Cardiac muscle cell (in vitro differentiated cells and primary cell): ENCODE measurements around the gene ZBTB40. TPM values are rescaled to one million over a fixed set of nuclear protein-coding genes. Genes with fewer than 3 reads are reported as not detected.

Source experiments
- DNase-seq, 2 donors: peaks; one replicate each; pipeline versions ENCODE4 v3.0.0 to v3.0.0-alpha.2; 2010 to 2017; ENCODE audit warnings: low read depth in 1 of 2, low spot score in 1 of 2
- H3K27ac ChIP-seq: fragments of 200-600 bp; sonication (generic); 2 replicates; pipeline ENCODE4 v1.5.1; 2016
- H3K27me3 ChIP-seq: fragments of 200-600 bp; sonication (generic); 2 replicates; pipeline ENCODE4 v1.6.0; 2016; ENCODE audit warnings: control low read depth
- H3K36me3 ChIP-seq: fragments of 200-600 bp; sonication (generic); 2 replicates; pipeline ENCODE4 v1.5.1; 2016; ENCODE audit warnings: control low read depth
- H3K4me1 ChIP-seq: fragments of 200-600 bp; sonication (generic); 2 replicates; pipeline ENCODE4 v1.8.1; 2017; ENCODE audit warnings: low read depth, mild to moderate bottlenecking, mixed run types
- H3K4me3 ChIP-seq: fragments of 200-600 bp; sonication (generic); 2 replicates; pipeline ENCODE4 v1.5.1; 2016; ENCODE audit warnings: mild to moderate bottlenecking
- H3K9me3 ChIP-seq: fragments of 200-600 bp; sonication (generic); 2 replicates; pipeline ENCODE4 v1.5.1; 2017; ENCODE audit warnings: low read depth, mild to moderate bottlenecking, control low read depth
- polyA plus RNA-seq: library from polyadenylated mRNA; unstranded; fragments of >200 nt; fragmentation: Nextera tagmentation; extraction: Ambion mirVana; gene quantifications from 2 replicates; pipeline ENCODE4 v1.2.1, GENCODE V29; 2016
- total RNA-seq: library from RNA; depleted of rRNA; stranded (reverse); fragments of >200 nt; gene quantifications from 2 replicates; pipeline ENCODE4 v1.2.3, GENCODE V29; 2016
- TF ChIP-seq, protein P1 (sequence below): IDR thresholded peaks from 2 replicates; pipeline ENCODE4 v1.5.1; 2012; ENCODE audit warnings: low read depth, mild to moderate bottlenecking, low read length

Gene ZBTB40
- total and polyA plus RNA-seq, 2 experiments from 2014 or later: 8.3 to 18.1 TPM

DNA sequence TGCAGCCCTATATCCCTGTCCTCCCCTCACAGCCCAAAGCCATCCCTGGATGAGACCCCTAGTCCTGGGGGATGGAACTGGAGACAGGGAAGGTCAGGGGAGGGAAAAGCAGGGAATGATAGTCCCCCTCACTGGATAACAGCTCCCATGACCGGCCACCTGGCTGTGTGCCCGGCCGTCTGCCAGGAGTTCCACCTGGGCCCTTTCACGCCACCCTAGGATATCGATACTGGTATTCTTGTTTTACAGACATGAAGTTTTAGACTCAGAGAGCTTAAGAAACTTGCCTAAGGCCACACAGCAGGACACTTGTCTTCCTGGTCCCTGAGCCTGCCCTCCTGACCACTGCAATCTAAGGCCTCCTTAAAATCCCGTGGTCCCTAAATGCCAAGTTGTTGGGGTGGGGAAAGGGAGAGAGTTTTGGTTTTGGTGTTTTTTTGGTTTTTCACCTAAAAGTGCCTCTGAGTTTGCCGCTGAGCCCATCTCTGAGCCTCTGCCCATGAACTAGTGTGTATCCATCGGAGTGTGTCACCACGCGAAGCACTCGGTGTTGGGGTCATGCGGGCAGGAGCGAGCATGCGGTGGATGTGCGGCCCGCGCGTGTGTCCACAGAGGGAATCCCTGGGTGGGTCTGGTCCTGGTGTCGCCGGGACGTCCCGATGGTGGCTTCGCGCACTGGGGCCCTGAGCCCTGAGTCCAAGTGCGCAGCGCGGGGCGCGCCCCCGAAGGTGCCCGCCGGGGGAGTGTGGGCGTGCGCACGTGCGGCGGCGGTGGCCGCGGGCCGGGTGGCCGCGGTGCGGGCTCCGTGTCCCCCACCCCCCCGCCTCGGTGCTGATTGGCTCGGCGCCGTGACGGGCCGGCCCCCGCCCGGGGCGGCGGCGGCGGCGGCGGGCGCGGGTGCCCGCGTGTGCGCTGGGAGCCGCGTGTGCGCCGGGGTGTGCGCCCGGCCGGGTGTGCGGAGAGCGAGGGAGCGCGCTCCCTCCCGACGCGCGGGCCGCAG, 111.2 kb downstream of the ZBTB40 start, which contains the start of gene EPHA8:
EPHA8 (plus strand) TSS at position 906 of the 1,000 bp plus-strand sequence. CDS start 147 bp downstream, outside the sequence.
- Histone ChIP-seq H3K4me1 (peaks cover 6% of the 10 kb centered on the region), H3K27me3 (peaks cover 53% of the 10 kb centered on the region), H3K9me3 (no peaks in the 10 kb centered on the region), H3K4me3 (peak within 1 kb of the TSS; percentile 20), H3K27ac (no peak within 1 kb of the TSS), H3K36me3 (no peaks in the 10 kb centered on the region)
- TF ChIP-seq, protein P1, sequence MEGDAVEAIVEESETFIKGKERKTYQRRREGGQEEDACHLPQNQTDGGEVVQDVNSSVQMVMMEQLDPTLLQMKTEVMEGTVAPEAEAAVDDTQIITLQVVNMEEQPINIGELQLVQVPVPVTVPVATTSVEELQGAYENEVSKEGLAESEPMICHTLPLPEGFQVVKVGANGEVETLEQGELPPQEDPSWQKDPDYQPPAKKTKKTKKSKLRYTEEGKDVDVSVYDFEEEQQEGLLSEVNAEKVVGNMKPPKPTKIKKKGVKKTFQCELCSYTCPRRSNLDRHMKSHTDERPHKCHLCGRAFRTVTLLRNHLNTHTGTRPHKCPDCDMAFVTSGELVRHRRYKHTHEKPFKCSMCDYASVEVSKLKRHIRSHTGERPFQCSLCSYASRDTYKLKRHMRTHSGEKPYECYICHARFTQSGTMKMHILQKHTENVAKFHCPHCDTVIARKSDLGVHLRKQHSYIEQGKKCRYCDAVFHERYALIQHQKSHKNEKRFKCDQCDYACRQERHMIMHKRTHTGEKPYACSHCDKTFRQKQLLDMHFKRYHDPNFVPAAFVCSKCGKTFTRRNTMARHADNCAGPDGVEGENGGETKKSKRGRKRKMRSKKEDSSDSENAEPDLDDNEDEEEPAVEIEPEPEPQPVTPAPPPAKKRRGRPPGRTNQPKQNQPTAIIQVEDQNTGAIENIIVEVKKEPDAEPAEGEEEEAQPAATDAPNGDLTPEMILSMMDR: no peak
- peak in 1 of 2 donors; percentile 33 for DNase-seq

DNA sequence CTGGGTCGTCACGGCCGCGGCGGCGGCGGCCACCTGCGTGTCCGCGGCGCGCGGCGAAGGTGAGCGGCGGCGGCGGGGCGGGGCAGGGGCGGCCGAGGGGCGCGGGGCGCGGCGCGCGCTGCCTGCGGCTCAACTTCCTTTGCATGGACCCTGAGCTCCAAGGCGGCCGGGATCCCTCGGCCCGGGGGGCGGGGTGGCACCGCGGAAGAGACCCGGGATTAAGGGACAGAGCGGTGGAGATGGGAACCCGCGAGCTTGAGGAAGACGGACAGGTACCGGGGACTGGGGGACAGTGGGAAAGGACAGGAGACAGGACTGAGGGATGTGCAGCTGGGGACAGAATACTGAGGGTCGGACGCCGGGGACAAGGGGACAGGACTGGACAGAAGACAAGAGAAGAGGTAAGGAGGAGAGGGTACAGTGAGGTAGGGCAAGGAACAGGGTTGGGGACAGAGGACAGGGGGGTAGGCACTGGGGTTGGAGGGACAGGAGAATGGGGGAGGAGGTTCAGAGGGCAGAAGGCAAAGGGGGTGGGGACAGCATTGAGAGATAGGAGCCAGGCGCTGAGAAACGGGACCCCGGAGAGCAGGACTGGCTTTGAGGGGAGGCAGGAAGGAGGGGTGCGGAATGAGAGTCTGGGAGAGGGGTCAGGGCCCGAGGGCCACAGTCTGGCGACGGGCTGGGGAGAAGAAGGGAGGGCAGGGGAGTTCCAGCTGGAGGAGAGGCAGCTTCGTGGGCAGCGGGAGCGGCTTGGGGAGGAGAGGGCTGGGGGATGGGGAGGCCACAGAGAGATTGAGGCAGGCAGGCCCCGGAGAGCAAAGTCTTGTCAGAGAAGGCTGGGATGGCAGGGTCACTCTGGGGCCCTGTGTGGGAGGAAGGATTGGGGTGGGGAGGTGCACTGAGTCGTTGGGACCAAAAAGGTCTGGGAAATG, 112.3 kb downstream of the ZBTB40 start:
- TF ChIP-seq, protein P1: no peak
- Histone ChIP-seq H3K27me3 (peaks cover 53% of the 10 kb centered on the region), H3K4me3 (peak overlapping the region; percentile 20), H3K27ac (no peak overlapping the region), H3K4me1 (peaks cover 6% of the 10 kb centered on the region), H3K9me3 (no peaks in the 10 kb centered on the region), H3K36me3 (no peaks in the 10 kb centered on the region)
- peak in 1 of 2 donors; percentile 35 for DNase-seq

DNA sequence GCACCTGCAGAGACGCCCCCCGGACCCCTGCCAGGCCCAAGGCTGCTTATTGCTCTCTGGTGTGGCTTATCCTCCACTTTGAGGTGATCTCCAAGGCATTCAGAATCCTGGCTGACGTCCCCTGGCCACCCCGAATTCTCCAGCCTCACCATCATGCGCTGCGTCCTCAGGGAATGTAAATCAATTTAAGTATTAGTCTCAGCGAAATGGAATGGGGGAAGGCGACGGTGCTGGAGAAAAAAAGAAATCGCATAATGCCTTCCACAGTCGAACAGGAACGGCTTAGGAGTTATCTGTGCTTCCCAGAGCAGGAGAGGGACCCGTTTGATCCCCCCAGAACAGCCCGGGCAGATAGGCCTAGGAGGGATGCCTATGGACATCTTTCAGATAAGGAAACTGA, 114.5 kb downstream of the ZBTB40 start:
- no peak for DNase-seq
- peaks cover 36% of the 10 kb centered on the region for H3K27me3 ChIP-seq
- TF ChIP-seq, protein P1: no peak
- H3K4me3 ChIP-seq: no peak overlapping the region
- peaks cover 12% of the 10 kb centered on the region for H3K4me1 ChIP-seq
- H3K36me3 ChIP-seq: no peaks in the 10 kb centered on the region
- H3K27ac ChIP-seq: no peak overlapping the region
- no peaks in the 10 kb centered on the region for H3K9me3 ChIP-seq

DNA sequence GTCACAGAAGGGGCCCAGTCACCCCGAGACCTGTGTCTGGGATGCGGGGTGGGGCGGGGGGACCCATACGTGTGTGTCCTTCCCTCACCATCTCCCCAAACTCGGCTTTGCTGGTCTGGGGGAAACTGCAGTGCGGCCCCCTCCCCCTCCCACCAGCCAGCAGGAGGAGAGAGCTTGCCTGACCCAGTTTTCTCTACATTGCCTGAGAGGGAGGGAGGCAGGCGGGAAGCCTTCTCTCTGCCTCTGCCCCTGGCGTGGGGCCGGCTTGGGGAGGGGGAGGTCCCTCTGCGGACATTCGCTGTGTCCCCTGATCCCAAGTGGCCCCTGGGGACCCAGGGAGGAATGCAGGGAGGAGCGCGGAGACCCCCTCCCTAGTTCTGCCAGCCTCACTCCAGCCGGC, 115.5 kb downstream of the ZBTB40 start:
- Histone ChIP-seq H3K4me3 (no peak overlapping the region), H3K27me3 (peaks cover 26% of the 10 kb centered on the region), H3K9me3 (no peaks in the 10 kb centered on the region), H3K27ac (no peak overlapping the region), H3K4me1 (peaks cover 12% of the 10 kb centered on the region), H3K36me3 (no peaks in the 10 kb centered on the region)
- DNase-seq: no peak
- TF ChIP-seq, protein P1: no peak

DNA sequence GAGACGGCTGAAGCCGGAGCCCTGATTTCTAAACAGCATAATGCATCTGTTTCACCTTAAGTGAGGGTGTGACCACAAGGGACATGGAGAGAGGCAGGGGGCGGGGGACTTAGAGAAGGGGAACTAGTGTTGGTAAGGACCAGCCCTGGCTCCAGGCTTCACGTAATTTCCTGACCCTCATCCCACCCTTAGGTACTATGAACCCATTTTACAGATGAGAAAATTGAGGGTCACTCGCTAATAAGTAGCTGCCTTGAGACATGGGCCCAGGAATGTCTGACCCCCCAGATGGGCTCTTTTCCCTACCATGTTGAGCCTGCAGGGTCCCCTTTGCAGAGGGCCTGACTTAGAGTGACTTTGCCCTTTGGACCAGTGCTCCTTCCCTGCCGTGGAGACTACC, 116.3 kb downstream of the ZBTB40 start:
- no peak for DNase-seq
- Histone ChIP-seq H3K4me3 (no peak overlapping the region), H3K27ac (no peak overlapping the region), H3K4me1 (peaks cover 12% of the 10 kb centered on the region), H3K9me3 (no peaks in the 10 kb centered on the region), H3K27me3 (peaks cover 18% of the 10 kb centered on the region), H3K36me3 (no peaks in the 10 kb centered on the region)
- TF ChIP-seq, protein P1: no peak
